HEK293 (cell line): ENCODE results near the gene NIPAL3.

ENCODE experiments used
- CTCF ChIA-PET: fragments of 350-600 bp; formaldehyde crosslinking; extraction: SDS; loops from one replicate; lab custom pipeline; 2021; ENCODE audit warnings: antibody characterized with exemption; lab: Yijun Ruan, JAX
- POLR2A ChIA-PET: fragments of 300-600 bp; formaldehyde crosslinking; extraction: SDS; loops from one replicate; lab custom pipeline; 2020; ENCODE audit warnings: antibody characterized with exemption, inconsistent platforms; lab: Yijun Ruan, JAX
- H3K27ac ChIP-seq: fragments of 200-500 bp; sonication (Bioruptor generic); 2 replicates; pipeline ENCODE4 v1.5.1; 2014; ENCODE audit warnings: low read depth, low read length, control low read depth, inconsistent platforms; ENCODE audit errors: extremely low read depth
- H3K36me3 ChIP-seq, 2 experiments: fragments of 200-500 bp in 1 of 2; sonication (Bioruptor generic) in 1 of 2; 1 replicate in 1 of 2; 2 replicates in 1 of 2; pipeline ENCODE4 v1.5.1; 2014 to 2017; ENCODE audit warnings: inconsistent platforms in 2 of 2, low read length in 2 of 2; ENCODE audit not compliant: control insufficient read depth in 2 of 2, insufficient read depth in 1 of 2
- H3K4me1 ChIP-seq: fragments of 200-500 bp; sonication (Bioruptor generic); 2 replicates; pipeline ENCODE4 v1.5.1; 2014; ENCODE audit warnings: mild to moderate bottlenecking, low read length, inconsistent platforms; ENCODE audit not compliant: control insufficient read depth, insufficient read depth
- H3K4me3 ChIP-seq: 2 replicates; pipeline ENCODE4 v1.5.1; 2011; ENCODE audit warnings: low read depth, mild to moderate bottlenecking, control low read depth, low read length, moderate library complexity
- H3K9me3 ChIP-seq: fragments of 200-500 bp; sonication (Bioruptor generic); 2 replicates; pipeline ENCODE4 v1.5.1; 2014; ENCODE audit warnings: low read depth, low read length, inconsistent platforms; ENCODE audit not compliant: control insufficient read depth, insufficient read depth
- BCL11B ChIP-seq: fragments of 450-650 bp; formaldehyde crosslinking; IDR thresholded peaks from 2 replicates; pipeline ENCODE4 v1.5.1; 2016; ENCODE audit warnings: low read depth, missing biosample characterization, missing genetic modification characterization
- GLIS1 ChIP-seq: fragments of 450-650 bp; formaldehyde crosslinking; IDR thresholded peaks from 2 replicates; pipeline ENCODE4 v1.5.1; 2016; ENCODE audit warnings: missing biosample characterization, missing genetic modification characterization
- HOXC10 ChIP-seq: sonication (generic); formaldehyde crosslinking; IDR thresholded peaks from 2 replicates; pipeline ENCODE4 v1.8.1; 2023; ENCODE audit warnings: mild to moderate bottlenecking, missing genetic modification reagents
- KLF1 ChIP-seq: fragments of 450-650 bp; formaldehyde crosslinking; IDR thresholded peaks from 2 replicates; pipeline ENCODE4 v1.5.1; 2016; ENCODE audit warnings: missing biosample characterization, missing genetic modification characterization
- REPIN1 ChIP-seq: fragments of 450-650 bp; formaldehyde crosslinking; IDR thresholded peaks from 2 replicates; pipeline ENCODE4 v1.5.1; 2017; ENCODE audit warnings: missing biosample characterization, missing genetic modification characterization, low read depth
- SCRT1 ChIP-seq: fragments of 450-650 bp; formaldehyde crosslinking; IDR thresholded peaks from 2 replicates; pipeline ENCODE4 v1.5.1; 2016; ENCODE audit warnings: missing biosample characterization, missing genetic modification characterization, borderline replicate concordance
- ZBTB17 ChIP-seq: fragments of 450-650 bp; formaldehyde crosslinking; IDR thresholded peaks from 2 replicates; pipeline ENCODE4 v1.5.1; 2016; ENCODE audit warnings: missing biosample characterization, missing genetic modification characterization
- ZFP37 ChIP-seq: fragments of 450-650 bp; formaldehyde crosslinking; IDR thresholded peaks from 2 replicates; pipeline ENCODE4 v1.5.1; 2016; ENCODE audit warnings: missing biosample characterization, missing genetic modification characterization
- ZIC2 ChIP-seq: fragments of 450-650 bp; formaldehyde crosslinking; IDR thresholded peaks from 2 replicates; pipeline ENCODE4 v1.5.1; 2016; ENCODE audit warnings: missing biosample characterization, missing genetic modification characterization
- ZNF155 ChIP-seq: fragments of 450-650 bp; formaldehyde crosslinking; IDR thresholded peaks from 2 replicates; pipeline ENCODE4 v1.5.1; 2016; ENCODE audit warnings: missing biosample characterization, missing genetic modification characterization
- ZNF174 ChIP-seq: fragments of 450-650 bp; formaldehyde crosslinking; IDR thresholded peaks from 2 replicates; pipeline ENCODE4 v1.5.0; 2017; ENCODE audit warnings: missing biosample characterization, mild to moderate bottlenecking, missing genetic modification characterization
- ZNF501 ChIP-seq: fragments of 450-650 bp; formaldehyde crosslinking; IDR thresholded peaks from 2 replicates; pipeline ENCODE4 v1.5.1; 2016; ENCODE audit warnings: missing biosample characterization, missing genetic modification characterization
- ZNF670 ChIP-seq: fragments of 450-650 bp; formaldehyde crosslinking; IDR thresholded peaks from 2 replicates; pipeline ENCODE4 v1.5.1; 2016; ENCODE audit warnings: missing biosample characterization, missing genetic modification characterization, low read depth
- ZSCAN23 ChIP-seq: fragments of 450-650 bp; formaldehyde crosslinking; IDR thresholded peaks from 2 replicates; pipeline ENCODE4 v1.5.1; 2016; ENCODE audit warnings: missing biosample characterization, missing genetic modification characterization
- TF ChIP-seq, protein P1 (sequence below): fragments of 450-650 bp; formaldehyde crosslinking; IDR thresholded peaks from 2 replicates; pipeline ENCODE4 v1.5.1; 2016; ENCODE audit warnings: missing biosample characterization, missing genetic modification characterization
- TF ChIP-seq, protein P2 (sequence below): fragments of 450-650 bp; formaldehyde crosslinking; IDR thresholded peaks from 2 replicates; pipeline ENCODE4 v1.5.1; 2016; ENCODE audit warnings: missing biosample characterization, missing genetic modification characterization
- TF ChIP-seq, protein P3 (sequence below): fragments of 450-650 bp; formaldehyde crosslinking; IDR thresholded peaks from 2 replicates; pipeline ENCODE4 v1.5.1; 2017; ENCODE audit warnings: missing biosample characterization, missing genetic modification characterization
- TF ChIP-seq, protein P4 (sequence below): fragments of 450-650 bp; formaldehyde crosslinking; IDR thresholded peaks from 2 replicates; pipeline ENCODE4 v1.5.1; 2017; ENCODE audit warnings: missing biosample characterization, missing genetic modification characterization

NIPAL3 gene

DNA sequence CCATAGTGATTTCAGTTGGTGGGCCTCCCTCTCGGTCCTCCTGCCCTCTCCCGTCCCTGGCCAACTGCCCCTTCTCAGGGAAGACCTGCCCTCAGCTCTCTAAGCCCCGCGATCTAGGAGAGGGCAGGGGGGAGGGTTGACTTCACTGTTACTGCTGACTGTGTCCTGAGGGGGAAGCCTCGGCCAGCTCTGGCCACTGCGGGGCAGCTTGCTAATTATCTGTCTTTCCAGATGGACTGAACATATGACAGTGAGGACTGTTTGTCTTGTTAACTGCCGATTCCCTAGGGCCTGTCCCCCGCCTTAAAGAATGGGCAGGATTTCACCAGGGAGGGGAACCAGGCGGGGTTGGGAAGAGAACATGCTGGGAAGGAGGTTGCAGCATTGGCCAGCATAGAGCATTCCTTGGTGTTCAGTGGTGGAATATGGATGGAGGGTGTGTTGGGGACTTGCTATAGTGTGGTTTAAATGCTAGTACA, 22.9 kb downstream of the NIPAL3 start:
- TF ChIP-seq ZIC2 (tag by site-specific recombination) (peak; percentile 52), KLF1 (tag by site-specific recombination) (peak; percentile 73), ZSCAN23 (tag by site-specific recombination) (no peak), ZNF501 (no peak), SCRT1 (no peak), ZNF174 (tag by site-specific recombination) (no peak), REPIN1 (tag by site-specific recombination) (no peak), ZBTB17 (tag by site-specific recombination) (no peak), BCL11B (tag by site-specific recombination) (no peak), ZNF670 (tag by site-specific recombination) (no peak), HOXC10 (no peak), ZFP37 (tag by site-specific recombination) (no peak)
- TF ChIP-seq, protein P1, sequence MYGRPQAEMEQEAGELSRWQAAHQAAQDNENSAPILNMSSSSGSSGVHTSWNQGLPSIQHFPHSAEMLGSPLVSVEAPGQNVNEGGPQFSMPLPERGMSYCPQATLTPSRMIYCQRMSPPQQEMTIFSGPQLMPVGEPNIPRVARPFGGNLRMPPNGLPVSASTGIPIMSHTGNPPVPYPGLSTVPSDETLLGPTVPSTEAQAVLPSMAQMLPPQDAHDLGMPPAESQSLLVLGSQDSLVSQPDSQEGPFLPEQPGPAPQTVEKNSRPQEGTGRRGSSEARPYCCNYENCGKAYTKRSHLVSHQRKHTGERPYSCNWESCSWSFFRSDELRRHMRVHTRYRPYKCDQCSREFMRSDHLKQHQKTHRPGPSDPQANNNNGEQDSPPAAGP (tag by site-specific recombination): peak; percentile 89
- TF ChIP-seq, protein P2, sequence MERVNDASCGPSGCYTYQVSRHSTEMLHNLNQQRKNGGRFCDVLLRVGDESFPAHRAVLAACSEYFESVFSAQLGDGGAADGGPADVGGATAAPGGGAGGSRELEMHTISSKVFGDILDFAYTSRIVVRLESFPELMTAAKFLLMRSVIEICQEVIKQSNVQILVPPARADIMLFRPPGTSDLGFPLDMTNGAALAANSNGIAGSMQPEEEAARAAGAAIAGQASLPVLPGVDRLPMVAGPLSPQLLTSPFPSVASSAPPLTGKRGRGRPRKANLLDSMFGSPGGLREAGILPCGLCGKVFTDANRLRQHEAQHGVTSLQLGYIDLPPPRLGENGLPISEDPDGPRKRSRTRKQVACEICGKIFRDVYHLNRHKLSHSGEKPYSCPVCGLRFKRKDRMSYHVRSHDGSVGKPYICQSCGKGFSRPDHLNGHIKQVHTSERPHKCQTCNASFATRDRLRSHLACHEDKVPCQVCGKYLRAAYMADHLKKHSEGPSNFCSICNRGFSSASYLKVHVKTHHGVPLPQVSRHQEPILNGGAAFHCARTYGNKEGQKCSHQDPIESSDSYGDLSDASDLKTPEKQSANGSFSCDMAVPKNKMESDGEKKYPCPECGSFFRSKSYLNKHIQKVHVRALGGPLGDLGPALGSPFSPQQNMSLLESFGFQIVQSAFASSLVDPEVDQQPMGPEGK (tag by site-specific recombination): no peak
- TF ChIP-seq, all 188 proteins: peak for 3
- H3K4me3 ChIP-seq: no peak overlapping the region
- no peak overlapping the region for H3K27ac ChIP-seq
- ChIA-PET CTCF (no interaction called here), POLR2A (no interaction called here)
- no peaks in the 10 kb centered on the region for H3K9me3 ChIP-seq
- peaks cover 2% of the 10 kb centered on the region; the same call in 1 of the 2 replicates for H3K4me1 ChIP-seq
- H3K36me3 ChIP-seq: peaks cover 0 to 28% of the 10 kb centered on the region in 2 experiments; a peak in 1 of 3 replicates

DNA sequence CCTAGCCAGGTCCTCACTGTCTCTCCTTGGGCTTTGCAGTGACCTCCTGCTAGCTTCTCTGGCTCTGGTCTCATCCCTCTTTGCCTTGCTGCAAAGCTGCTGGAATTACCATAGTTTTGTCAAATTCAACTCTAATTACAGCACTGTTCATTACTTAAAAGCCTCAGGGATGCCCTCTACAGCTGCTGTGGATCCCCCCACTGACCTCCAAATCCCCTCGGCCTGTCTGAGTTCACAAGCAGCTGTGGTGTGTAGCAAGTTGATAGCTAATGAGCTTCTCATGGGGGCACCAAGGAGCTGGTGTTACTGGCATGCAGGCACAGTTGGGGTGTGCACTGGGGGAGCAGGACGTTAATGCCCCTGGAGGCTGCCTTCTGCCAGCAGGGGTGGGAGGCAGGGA, 24.8 kb downstream of the NIPAL3 start:
- no peaks in the 10 kb centered on the region for H3K9me3 ChIP-seq
- no peak overlapping the region for H3K4me3 ChIP-seq
- POLR2A ChIA-PET: no interaction called here
- H3K27ac ChIP-seq: no peak overlapping the region
- H3K4me1 ChIP-seq: peaks cover 2% of the 10 kb centered on the region; the same call in 1 of the 2 replicates
- TF ChIP-seq GLIS1 (tag by site-specific recombination) (no peak), ZIC2 (tag by site-specific recombination) (peak; percentile 49)
- TF ChIP-seq, all 188 proteins: peak for 1
- H3K36me3 ChIP-seq: peaks cover 0 to 41% of the 10 kb centered on the region in 2 experiments; a peak in 1 of 3 replicates
- CTCF ChIA-PET: no interaction called here

DNA sequence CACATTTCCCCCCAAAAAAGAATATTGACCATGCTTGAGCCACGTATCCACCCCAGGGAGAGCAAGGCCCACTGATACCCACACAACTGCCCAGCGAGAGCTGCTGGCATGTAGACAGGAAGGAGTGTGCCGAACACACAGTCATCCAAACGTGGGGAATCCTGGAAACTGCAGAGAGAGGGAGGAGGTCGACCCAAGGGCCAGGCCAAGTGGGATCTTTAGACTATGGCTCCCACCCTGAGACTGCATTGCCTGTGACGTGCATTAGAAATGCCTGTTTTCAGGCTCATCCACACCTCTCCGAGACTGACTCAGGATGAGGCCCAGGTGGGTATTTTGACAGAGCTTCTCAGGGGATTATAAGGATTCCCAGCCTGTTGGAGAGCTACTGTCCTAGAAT, 25.9 kb downstream of the NIPAL3 start:
- CTCF ChIA-PET: no interaction called here
- no peak overlapping the region for H3K4me3 ChIP-seq
- TF ChIP-seq, protein P3, sequence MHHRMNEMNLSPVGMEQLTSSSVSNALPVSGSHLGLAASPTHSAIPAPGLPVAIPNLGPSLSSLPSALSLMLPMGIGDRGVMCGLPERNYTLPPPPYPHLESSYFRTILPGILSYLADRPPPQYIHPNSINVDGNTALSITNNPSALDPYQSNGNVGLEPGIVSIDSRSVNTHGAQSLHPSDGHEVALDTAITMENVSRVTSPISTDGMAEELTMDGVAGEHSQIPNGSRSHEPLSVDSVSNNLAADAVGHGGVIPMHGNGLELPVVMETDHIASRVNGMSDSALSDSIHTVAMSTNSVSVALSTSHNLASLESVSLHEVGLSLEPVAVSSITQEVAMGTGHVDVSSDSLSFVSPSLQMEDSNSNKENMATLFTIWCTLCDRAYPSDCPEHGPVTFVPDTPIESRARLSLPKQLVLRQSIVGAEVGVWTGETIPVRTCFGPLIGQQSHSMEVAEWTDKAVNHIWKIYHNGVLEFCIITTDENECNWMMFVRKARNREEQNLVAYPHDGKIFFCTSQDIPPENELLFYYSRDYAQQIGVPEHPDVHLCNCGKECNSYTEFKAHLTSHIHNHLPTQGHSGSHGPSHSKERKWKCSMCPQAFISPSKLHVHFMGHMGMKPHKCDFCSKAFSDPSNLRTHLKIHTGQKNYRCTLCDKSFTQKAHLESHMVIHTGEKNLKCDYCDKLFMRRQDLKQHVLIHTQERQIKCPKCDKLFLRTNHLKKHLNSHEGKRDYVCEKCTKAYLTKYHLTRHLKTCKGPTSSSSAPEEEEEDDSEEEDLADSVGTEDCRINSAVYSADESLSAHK (tag by site-specific recombination): peak; percentile 52
- TF ChIP-seq HOXC10: no peak
- TF ChIP-seq ZNF155 (tag by site-specific recombination): no peak
- TF ChIP-seq, protein P4, sequence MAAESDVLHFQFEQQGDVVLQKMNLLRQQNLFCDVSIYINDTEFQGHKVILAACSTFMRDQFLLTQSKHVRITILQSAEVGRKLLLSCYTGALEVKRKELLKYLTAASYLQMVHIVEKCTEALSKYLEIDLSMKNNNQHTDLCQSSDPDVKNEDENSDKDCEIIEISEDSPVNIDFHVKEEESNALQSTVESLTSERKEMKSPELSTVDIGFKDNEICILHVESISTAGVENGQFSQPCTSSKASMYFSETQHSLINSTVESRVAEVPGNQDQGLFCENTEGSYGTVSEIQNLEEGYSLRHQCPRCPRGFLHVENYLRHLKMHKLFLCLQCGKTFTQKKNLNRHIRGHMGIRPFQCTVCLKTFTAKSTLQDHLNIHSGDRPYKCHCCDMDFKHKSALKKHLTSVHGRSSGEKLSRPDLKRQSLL (tag by site-specific recombination): no peak

More for the DNA sequence above, 25.9 kb downstream of the NIPAL3 start:
- H3K27ac ChIP-seq: no peak overlapping the region
- H3K36me3 ChIP-seq: peaks cover 0 to 51% of the 10 kb centered on the region in 2 experiments; a peak in 2 of 3 replicates
- H3K4me1 ChIP-seq: peaks cover 2% of the 10 kb centered on the region; the same call in 1 of the 2 replicates
- H3K9me3 ChIP-seq: no peaks in the 10 kb centered on the region
- POLR2A ChIA-PET: no interaction called here
